Neural cell (in vitro differentiated cells): Measurements from ENCODE around the gene PRAC2.

Experiments used
- CTCF ChIP-seq: fragments of 450-650 bp; IDR thresholded peaks from 2 replicates; pipeline ENCODE4 v1.5.1; 2014; ENCODE audit warnings: antibody characterized with exemption, mild to moderate bottlenecking, moderate library complexity; ENCODE audit not compliant: poor library complexity, severe bottlenecking
- EP300 ChIP-seq: fragments of 450-650 bp; conservative IDR thresholded peaks from 2 replicates; pipeline ENCODE4 v1.6.1; 2014; ENCODE audit warnings: antibody characterized with exemption, mild to moderate bottlenecking, moderate library complexity; ENCODE audit not compliant: poor library complexity, severe bottlenecking
- EZH2 ChIP-seq: fragments of 200-600, 300-800 bp; shearing (Covaris generic), sonication (generic); IDR thresholded peaks from 2 replicates; pipeline ENCODE4 v1.6.1; 2014; ENCODE audit warnings: antibody characterized with exemption, low read length, borderline replicate concordance, mild to moderate bottlenecking; ENCODE audit not compliant: insufficient read depth, poor library complexity, severe bottlenecking
- TAF1 ChIP-seq: IDR thresholded peaks from 2 replicates; pipeline ENCODE4 v1.6.1; 2012; ENCODE audit warnings: low read depth

GRCh38 chr17:48676963-48677558 lies 45.9 kb upstream of the PRAC2 start:
- TF ChIP-seq EP300: no peak
- TF ChIP-seq TAF1: no peak
- TF ChIP-seq EZH2: no peak
- no peak for TF ChIP-seq CTCF
